ENCODE measurements around the gene KDM5D.

The KDM5D gene

DNA sequence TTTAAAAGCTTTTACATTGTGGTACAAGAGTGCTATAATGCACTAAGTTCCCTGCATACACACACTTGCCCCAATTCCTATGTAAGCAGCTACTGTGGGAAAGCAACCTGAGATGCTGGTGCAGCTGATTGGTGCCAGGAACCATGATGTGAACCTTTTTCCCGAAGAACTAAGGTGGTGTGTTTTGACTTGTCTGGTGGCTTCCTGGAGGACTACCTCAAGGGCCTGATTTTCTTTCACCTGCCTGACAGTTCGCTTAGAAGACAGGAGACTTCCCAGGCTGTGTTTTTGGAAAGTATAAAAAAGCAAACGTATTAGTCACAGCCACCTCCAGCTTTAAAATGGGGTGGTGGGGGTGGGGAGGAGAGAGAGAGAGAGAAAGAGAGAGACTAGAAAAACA, 27.4 kb downstream of the KDM5D start:
- TF ChIP-seq FOXK2 (IDR thresholded peaks at IDR 0.05) (no peak), LEF1 (IDR thresholded peaks at IDR 0.05; ENCODE audit: borderline replicate concordance) (no peak), ARNT (IDR thresholded peaks at IDR 0.05) (no peak), SUZ12 (IDR thresholded peaks at IDR 0.05) (no peak), BHLHE40 (IDR thresholded peaks at IDR 0.05; ENCODE audit: borderline replicate concordance) (no peak), SP1 (IDR thresholded peaks at IDR 0.05) (no peak), ELF4 (IDR thresholded peaks at IDR 0.05) (no peak), NFRKB (IDR thresholded peaks at IDR 0.05) (no peak), FOXM1 (IDR thresholded peaks at IDR 0.05; ENCODE audit: borderline replicate concordance) (no peak), L3MBTL2 (conservative IDR thresholded peaks at IDR 0.05) (no peak), HDGF (IDR thresholded peaks at IDR 0.05; ENCODE audit: borderline replicate concordance) (no peak), CTBP1 (IDR thresholded peaks at IDR 0.05; ENCODE audit: borderline replicate concordance) (no peak), TARDBP (IDR thresholded peaks at IDR 0.05) (no peak), FOXA1 (IDR thresholded peaks at IDR 0.05) (no peak)
- TF ChIP-seq, protein P1, sequence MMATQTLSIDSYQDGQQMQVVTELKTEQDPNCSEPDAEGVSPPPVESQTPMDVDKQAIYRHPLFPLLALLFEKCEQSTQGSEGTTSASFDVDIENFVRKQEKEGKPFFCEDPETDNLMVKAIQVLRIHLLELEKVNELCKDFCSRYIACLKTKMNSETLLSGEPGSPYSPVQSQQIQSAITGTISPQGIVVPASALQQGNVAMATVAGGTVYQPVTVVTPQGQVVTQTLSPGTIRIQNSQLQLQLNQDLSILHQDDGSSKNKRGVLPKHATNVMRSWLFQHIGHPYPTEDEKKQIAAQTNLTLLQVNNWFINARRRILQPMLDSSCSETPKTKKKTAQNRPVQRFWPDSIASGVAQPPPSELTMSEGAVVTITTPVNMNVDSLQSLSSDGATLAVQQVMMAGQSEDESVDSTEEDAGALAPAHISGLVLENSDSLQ (IDR thresholded peaks at IDR 0.05): no peak
- CTCF ChIA-PET: no interaction called here
- POLR2A ChIA-PET: no interaction called here
- no peak for DNase-seq (ENCODE audit: extremely low spot score)

- DNase-seq (ENCODE audit: extremely low spot score): no peak
- CTCF ChIA-PET: no interaction called here
- TF ChIP-seq HDGF (IDR thresholded peaks at IDR 0.05; ENCODE audit: borderline replicate concordance) (no peak), CTBP1 (IDR thresholded peaks at IDR 0.05; ENCODE audit: borderline replicate concordance) (no peak), ARNT (IDR thresholded peaks at IDR 0.05) (no peak), FOXA1 (IDR thresholded peaks at IDR 0.05) (no peak), BHLHE40 (IDR thresholded peaks at IDR 0.05; ENCODE audit: borderline replicate concordance) (no peak), LEF1 (IDR thresholded peaks at IDR 0.05; ENCODE audit: borderline replicate concordance) (no peak), NFRKB (IDR thresholded peaks at IDR 0.05) (no peak), ZNF384 (IDR thresholded peaks at IDR 0.05) (no peak), SUZ12 (IDR thresholded peaks at IDR 0.05) (no peak), FOXM1 (IDR thresholded peaks at IDR 0.05; ENCODE audit: borderline replicate concordance) (no peak), FOXK2 (IDR thresholded peaks at IDR 0.05) (no peak), L3MBTL2 (conservative IDR thresholded peaks at IDR 0.05) (no peak), SP1 (IDR thresholded peaks at IDR 0.05) (no peak), TARDBP (IDR thresholded peaks at IDR 0.05) (no peak), ELF4 (IDR thresholded peaks at IDR 0.05) (no peak)
- TF ChIP-seq, protein P1 (IDR thresholded peaks at IDR 0.05): no peak
- POLR2A ChIA-PET: no interaction called here
These were observed 29.3 kb downstream of the KDM5D start for GRCh38 chrY:19715226-19715625.

DNA sequence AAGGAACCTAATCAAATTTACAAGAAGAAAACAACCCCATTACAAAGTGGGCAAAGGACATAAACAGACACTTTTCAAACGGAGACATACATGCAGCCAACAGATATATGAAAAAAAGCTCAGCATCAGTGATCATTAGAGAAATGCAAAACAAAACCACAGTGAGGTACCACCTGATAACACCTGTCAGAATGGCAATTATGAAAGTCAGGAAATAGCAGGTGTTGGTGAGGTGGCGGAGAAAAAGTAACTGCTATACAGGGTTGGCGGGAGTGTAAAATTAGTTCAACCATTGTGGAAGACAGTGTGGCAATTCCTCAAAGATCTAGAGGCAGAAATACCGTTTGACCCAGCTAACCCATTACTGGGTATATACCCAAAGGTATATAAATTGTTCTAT, 31.1 kb downstream of the KDM5D start:
- POLR2A ChIA-PET: no interaction called here
- CTCF ChIA-PET: no interaction called here
- TF ChIP-seq TARDBP (IDR thresholded peaks at IDR 0.05) (no peak), ZNF384 (IDR thresholded peaks at IDR 0.05) (no peak), FOXK2 (IDR thresholded peaks at IDR 0.05) (no peak), SP1 (IDR thresholded peaks at IDR 0.05) (no peak), L3MBTL2 (conservative IDR thresholded peaks at IDR 0.05) (no peak), SUZ12 (IDR thresholded peaks at IDR 0.05) (no peak)
- DNase-seq (ENCODE audit: extremely low spot score): no peak

DNA sequence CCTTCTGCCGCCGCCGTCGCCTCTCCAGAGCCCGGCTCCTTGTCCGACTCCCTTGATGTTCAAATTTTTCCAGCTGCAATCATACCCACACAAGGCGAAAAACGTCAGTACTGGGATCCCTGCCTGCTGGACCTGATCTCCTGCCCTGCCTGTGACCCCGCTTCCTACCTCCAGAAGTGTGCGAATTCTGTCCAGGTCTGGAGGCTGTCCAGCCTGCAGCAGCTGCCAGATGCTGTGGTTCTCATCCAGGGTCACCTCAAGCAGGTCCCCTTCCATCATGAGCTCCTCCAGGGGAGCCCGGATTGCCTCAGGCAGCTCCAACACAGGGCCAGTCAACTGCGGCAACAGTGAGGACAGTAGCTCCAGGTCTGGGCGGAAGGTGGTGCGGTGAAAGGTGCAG, 38.3 kb downstream of the KDM5D start:
- CTCF ChIA-PET: no interaction called here
- DNase-seq (ENCODE audit: extremely low spot score): no peak
- no peak for TF ChIP-seq SUZ12 (IDR thresholded peaks at IDR 0.05)
- TF ChIP-seq FOXK2 (IDR thresholded peaks at IDR 0.05): no peak
- TF ChIP-seq, protein P1 (IDR thresholded peaks at IDR 0.05): no peak
- no peak for TF ChIP-seq FOXM1 (IDR thresholded peaks at IDR 0.05; ENCODE audit: borderline replicate concordance)
- TF ChIP-seq HDGF (IDR thresholded peaks at IDR 0.05; ENCODE audit: borderline replicate concordance): no peak
- no peak for TF ChIP-seq BHLHE40 (IDR thresholded peaks at IDR 0.05; ENCODE audit: borderline replicate concordance)
- POLR2A ChIA-PET: no interaction called here

GRCh38 chrY:19698495-19698894, 46.0 kb downstream of the KDM5D start:
- TF ChIP-seq, protein P1 (IDR thresholded peaks at IDR 0.05): no peak
- TF ChIP-seq HDGF (IDR thresholded peaks at IDR 0.05; ENCODE audit: borderline replicate concordance) (no peak), FOXA1 (IDR thresholded peaks at IDR 0.05) (no peak), LEF1 (IDR thresholded peaks at IDR 0.05; ENCODE audit: borderline replicate concordance) (no peak), ELF4 (IDR thresholded peaks at IDR 0.05) (no peak), L3MBTL2 (conservative IDR thresholded peaks at IDR 0.05) (no peak), BHLHE40 (IDR thresholded peaks at IDR 0.05; ENCODE audit: borderline replicate concordance) (no peak), TARDBP (IDR thresholded peaks at IDR 0.05) (no peak), FOXM1 (IDR thresholded peaks at IDR 0.05; ENCODE audit: borderline replicate concordance) (no peak), ARNT (IDR thresholded peaks at IDR 0.05) (no peak), SP1 (IDR thresholded peaks at IDR 0.05) (no peak), FOXK2 (IDR thresholded peaks at IDR 0.05) (no peak), ZNF384 (IDR thresholded peaks at IDR 0.05) (no peak), NFRKB (IDR thresholded peaks at IDR 0.05) (no peak), CTBP1 (IDR thresholded peaks at IDR 0.05; ENCODE audit: borderline replicate concordance) (no peak), SUZ12 (IDR thresholded peaks at IDR 0.05) (no peak)
- CTCF ChIA-PET: no interaction called here
- POLR2A ChIA-PET: no interaction called here
- no peak for DNase-seq (ENCODE audit: extremely low spot score)

DNA sequence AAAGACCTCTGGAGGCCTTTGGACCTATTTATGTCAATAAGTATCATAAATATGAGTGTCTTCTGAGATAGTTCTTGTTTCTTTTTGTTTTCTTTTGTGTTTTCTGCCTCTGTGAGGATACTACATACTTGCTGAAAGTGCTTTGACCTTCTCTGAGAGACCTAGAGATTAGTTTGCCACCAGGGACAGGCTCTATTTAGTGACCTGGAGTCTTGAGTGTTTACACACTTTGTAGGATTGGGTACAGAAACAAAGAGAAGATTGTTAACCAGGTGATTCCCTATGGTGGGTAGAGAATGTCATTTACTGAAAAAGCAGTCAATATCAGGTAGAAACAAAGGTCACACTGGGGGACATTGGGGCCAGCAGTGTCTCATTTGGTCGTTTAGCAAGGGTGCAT, 63.7 kb downstream of the KDM5D start:
- ChIA-PET POLR2A (no interaction called here), CTCF (no interaction called here)
- DNase-seq (ENCODE audit: extremely low spot score): no peak
- TF ChIP-seq BHLHE40 (IDR thresholded peaks at IDR 0.05; ENCODE audit: borderline replicate concordance) (no peak), SUZ12 (IDR thresholded peaks at IDR 0.05) (no peak), ZNF384 (IDR thresholded peaks at IDR 0.05) (no peak), TARDBP (IDR thresholded peaks at IDR 0.05) (no peak), L3MBTL2 (conservative IDR thresholded peaks at IDR 0.05) (no peak), SP1 (IDR thresholded peaks at IDR 0.05) (no peak), FOXM1 (IDR thresholded peaks at IDR 0.05; ENCODE audit: borderline replicate concordance) (no peak), HDGF (IDR thresholded peaks at IDR 0.05; ENCODE audit: borderline replicate concordance) (no peak), ARNT (IDR thresholded peaks at IDR 0.05) (no peak), FOXA1 (IDR thresholded peaks at IDR 0.05) (no peak), ELF4 (IDR thresholded peaks at IDR 0.05) (no peak), NFRKB (IDR thresholded peaks at IDR 0.05) (no peak), FOXK2 (IDR thresholded peaks at IDR 0.05) (no peak), CTBP1 (IDR thresholded peaks at IDR 0.05; ENCODE audit: borderline replicate concordance) (no peak)
- TF ChIP-seq, protein P1 (IDR thresholded peaks at IDR 0.05): no peak
